ENCODE results near the gene DNAH1. TPM values are rescaled to one million over a fixed set of nuclear protein-coding genes. Genes with fewer than 3 reads are reported as not detected.

DNAH1 gene
- total and polyA plus RNA-seq, 2 experiments from 2014 or later = 0.81 to 4.0 TPM

DNA sequence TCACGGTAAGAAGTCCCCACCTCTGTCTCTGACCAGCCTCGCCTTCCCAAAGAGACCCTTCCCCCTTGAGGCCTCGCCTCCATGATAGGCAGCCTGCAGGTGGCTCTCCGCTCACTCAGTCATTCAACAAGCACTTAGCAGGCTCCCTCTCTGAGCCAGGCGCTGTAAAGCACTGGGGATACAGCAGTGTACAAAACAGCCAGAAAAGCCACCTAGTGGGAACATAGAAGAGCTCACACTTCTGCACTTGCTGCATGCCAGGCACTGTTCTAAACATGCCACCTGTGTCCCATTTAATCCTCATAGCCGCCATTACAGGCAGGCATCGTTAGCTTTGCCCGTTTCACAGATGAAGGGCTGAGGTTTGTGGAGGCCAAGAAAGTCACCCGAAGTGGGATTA is 72.8 kb downstream of the DNAH1 start:
- no peak for DNase-seq
- TF ChIP-seq EZH2phosphoT487 (IDR thresholded peaks at IDR 0.05; ENCODE audit: insufficient read depth, low read depth) (no peak), EZH2 (IDR thresholded peaks at IDR 0.05; ENCODE audit: insufficient read depth, poor library complexity, severe bottlenecking) (no peak)
- no peak overlapping the region for H3K4me2 ChIP-seq (ENCODE audit: unreplicated experiment)
- no peaks in the 10 kb centered on the region for H3K79me2 ChIP-seq (ENCODE audit: insufficient read depth)
- H3K4me3 ChIP-seq = no peak overlapping the region
- no peak overlapping the region for H2AFZ ChIP-seq
- H3K9me3 ChIP-seq (ENCODE audit: low read depth) = no peaks in the 10 kb centered on the region
- no peaks in the 10 kb centered on the region for H3K4me1 ChIP-seq (ENCODE audit: insufficient read depth)
- H3K36me3 ChIP-seq (ENCODE audit: low read depth) = no peaks in the 10 kb centered on the region
- no peaks in the 10 kb centered on the region for H4K20me1 ChIP-seq (ENCODE audit: insufficient read depth)
- H3K9ac ChIP-seq = no peak overlapping the region
- H3K9me2 ChIP-seq (ENCODE audit: insufficient read depth) = no peaks in the 10 kb centered on the region
- no peaks in the 10 kb centered on the region for H3F3A ChIP-seq (ENCODE audit: insufficient read depth)
- in situ Hi-C loops (cut with MboI) = no loop called here
- H3K27ac ChIP-seq = no peak overlapping the region
- 81 to 84% methylated on average over 9 of the region's 9 CpGs for whole genome bisulfite sequencing, 2 experiments (ENCODE audit: low coverage in 1 of 2, low lambda C conversion rate in 2 of 2, missing lambda C conversion rate in 2 of 2)
- no peaks in the 10 kb centered on the region for H3K27me3 ChIP-seq (replicated peaks; ENCODE audit: insufficient read depth)

DNA sequence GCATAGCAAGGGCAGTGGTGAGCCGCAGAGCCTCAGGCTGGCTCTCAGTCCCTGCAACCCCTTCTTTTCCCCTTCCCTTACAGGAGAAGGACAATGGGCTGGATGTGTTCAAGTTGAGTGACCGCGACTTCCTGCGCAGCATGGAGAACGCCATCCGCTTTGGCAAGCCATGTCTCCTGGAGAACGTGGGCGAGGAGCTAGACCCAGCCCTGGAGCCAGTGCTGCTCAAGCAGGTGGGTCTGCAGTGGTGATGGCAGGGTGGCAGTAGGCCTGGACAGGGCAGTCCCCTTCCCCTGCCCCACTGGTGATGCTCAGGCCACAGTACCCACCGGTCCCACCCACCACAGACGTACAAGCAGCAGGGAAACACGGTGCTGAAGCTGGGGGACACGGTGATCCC is 75.0 kb downstream of the DNAH1 start:
- no peak overlapping the region for H3K9ac ChIP-seq
- H2AFZ ChIP-seq = no peak overlapping the region
- no peak for DNase-seq
- H3K27ac ChIP-seq = no peak overlapping the region
- no peaks in the 10 kb centered on the region for H3K4me1 ChIP-seq (ENCODE audit: insufficient read depth)
- no peaks in the 10 kb centered on the region for H3K79me2 ChIP-seq (ENCODE audit: insufficient read depth)
- in situ Hi-C loops (cut with MboI) = no loop called here
- no peaks in the 10 kb centered on the region for H3K27me3 ChIP-seq (replicated peaks; ENCODE audit: insufficient read depth)
- H3K4me3 ChIP-seq = no peak overlapping the region
- 90 to 96% methylated on average over 12 of the region's 12 CpGs for WGBS, 2 experiments (ENCODE audit: low coverage in 1 of 2, low lambda C conversion rate in 2 of 2, missing lambda C conversion rate in 2 of 2)
- H3K9me3 ChIP-seq (ENCODE audit: low read depth) = no peaks in the 10 kb centered on the region
- no peaks in the 10 kb centered on the region for H4K20me1 ChIP-seq (ENCODE audit: insufficient read depth)
- no peaks in the 10 kb centered on the region for H3K36me3 ChIP-seq (ENCODE audit: low read depth)
- no peaks in the 10 kb centered on the region for H3K9me2 ChIP-seq (ENCODE audit: insufficient read depth)
- no peak for TF ChIP-seq EZH2phosphoT487 (IDR thresholded peaks at IDR 0.05; ENCODE audit: insufficient read depth, low read depth)
- no peak for TF ChIP-seq EZH2 (IDR thresholded peaks at IDR 0.05; ENCODE audit: insufficient read depth, poor library complexity, severe bottlenecking)
- H3F3A ChIP-seq (ENCODE audit: insufficient read depth) = no peaks in the 10 kb centered on the region
- no peak overlapping the region for H3K4me2 ChIP-seq (ENCODE audit: unreplicated experiment)

DNA sequence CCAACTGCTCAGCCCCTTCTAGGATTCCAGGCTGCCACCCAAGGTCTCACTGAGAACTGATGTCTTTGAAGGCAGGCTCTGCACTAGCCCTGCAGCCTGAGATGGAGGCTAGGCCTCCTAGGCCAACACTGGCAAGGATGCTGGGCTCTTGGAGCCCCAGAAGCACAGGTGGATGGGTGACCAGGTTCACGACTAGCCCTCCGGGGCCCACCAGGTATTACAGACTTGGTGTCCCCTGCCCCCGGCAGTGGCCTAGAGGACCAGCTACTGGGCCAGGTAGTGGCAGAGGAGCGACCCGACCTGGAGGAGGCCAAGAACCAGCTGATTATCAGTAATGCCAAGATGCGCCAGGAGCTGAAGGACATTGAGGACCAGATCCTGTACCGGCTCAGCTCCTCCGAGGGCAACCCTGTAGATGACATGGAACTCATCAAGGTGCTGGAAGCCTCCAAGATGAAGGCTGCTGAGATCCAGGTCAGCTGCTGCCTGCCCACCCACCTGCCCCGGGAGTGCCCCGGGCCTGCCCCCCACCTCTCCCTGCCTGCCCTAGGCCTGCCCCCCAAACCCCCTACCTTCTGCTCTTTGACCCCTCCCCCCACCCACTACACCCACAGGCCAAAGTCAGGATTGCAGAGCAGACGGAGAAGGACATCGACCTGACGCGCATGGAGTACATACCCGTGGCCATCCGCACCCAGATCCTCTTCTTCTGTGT is 76.3 kb downstream of the DNAH1 start:
- H3K36me3 ChIP-seq (ENCODE audit: low read depth) = no peaks in the 10 kb centered on the region
- no peak overlapping the region for H3K4me2 ChIP-seq (ENCODE audit: unreplicated experiment)
- H3K4me1 ChIP-seq (ENCODE audit: insufficient read depth) = no peaks in the 10 kb centered on the region
- no peak overlapping the region for H3K9ac ChIP-seq
- in situ Hi-C loops (cut with MboI) = no loop called here
- H3F3A ChIP-seq (ENCODE audit: insufficient read depth) = no peaks in the 10 kb centered on the region
- H2AFZ ChIP-seq = no peak overlapping the region
- H3K4me3 ChIP-seq = no peak overlapping the region
- no peaks in the 10 kb centered on the region for H4K20me1 ChIP-seq (ENCODE audit: insufficient read depth)
- no peak overlapping the region for H3K27ac ChIP-seq
- 90 to 93% methylated on average over 14 of the region's 16 CpGs for WGBS, 2 experiments (ENCODE audit: low coverage in 1 of 2, low lambda C conversion rate in 2 of 2, missing lambda C conversion rate in 2 of 2)
- no peak for DNase-seq
- H3K27me3 ChIP-seq (replicated peaks; ENCODE audit: insufficient read depth) = no peaks in the 10 kb centered on the region
- no peaks in the 10 kb centered on the region for H3K9me2 ChIP-seq (ENCODE audit: insufficient read depth)
- H3K9me3 ChIP-seq (ENCODE audit: low read depth) = no peaks in the 10 kb centered on the region
- TF ChIP-seq EZH2phosphoT487 (IDR thresholded peaks at IDR 0.05; ENCODE audit: insufficient read depth, low read depth) = no peak
- no peak for TF ChIP-seq EZH2 (IDR thresholded peaks at IDR 0.05; ENCODE audit: insufficient read depth, poor library complexity, severe bottlenecking)
- no peaks in the 10 kb centered on the region for H3K79me2 ChIP-seq (ENCODE audit: insufficient read depth)

DNA sequence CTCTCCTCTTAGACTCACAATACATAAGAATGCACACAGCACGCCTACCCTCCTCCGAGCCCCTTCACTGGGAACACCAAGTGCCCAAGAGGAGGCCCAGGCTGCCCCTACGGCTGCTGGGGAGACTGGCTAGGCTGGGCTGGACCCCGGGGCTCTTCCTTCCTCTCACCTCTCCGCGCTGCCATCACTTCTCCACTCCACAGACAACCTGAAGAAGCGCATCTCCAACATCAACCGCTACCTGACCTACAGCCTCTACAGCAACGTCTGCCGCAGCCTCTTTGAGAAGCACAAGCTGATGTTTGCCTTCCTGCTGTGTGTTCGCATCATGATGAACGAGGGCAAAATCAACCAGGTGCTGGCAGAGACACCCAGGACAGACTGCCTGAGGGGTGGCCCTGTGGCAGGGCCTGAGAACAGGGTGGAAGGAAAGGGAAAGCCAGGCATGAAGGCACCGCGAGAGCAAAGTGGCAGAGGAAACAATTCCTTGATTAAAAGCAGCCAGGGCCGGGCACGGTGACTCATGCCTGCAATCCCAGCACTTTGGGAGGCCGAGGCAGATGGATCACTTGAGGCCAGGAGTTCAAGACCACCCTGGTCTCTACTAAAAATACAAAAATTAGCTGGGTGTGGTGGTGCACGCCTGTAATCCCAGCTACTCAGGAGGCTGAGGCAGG is 77.2 kb downstream of the DNAH1 start:
- no peak overlapping the region for H2AFZ ChIP-seq
- 86 to 87% methylated on average over 18 of the region's 18 CpGs for WGBS, 2 experiments (ENCODE audit: low coverage in 1 of 2, low lambda C conversion rate in 2 of 2, missing lambda C conversion rate in 2 of 2)

More for the DNA sequence above, 77.2 kb downstream of the DNAH1 start:
- Histone ChIP-seq H4K20me1 (ENCODE audit: insufficient read depth) (no peaks in the 10 kb centered on the region), H3K79me2 (ENCODE audit: insufficient read depth) (no peaks in the 10 kb centered on the region), H3F3A (ENCODE audit: insufficient read depth) (no peaks in the 10 kb centered on the region), H3K9me3 (ENCODE audit: low read depth) (no peaks in the 10 kb centered on the region), H3K36me3 (ENCODE audit: low read depth) (no peaks in the 10 kb centered on the region), H3K27me3 (replicated peaks; ENCODE audit: insufficient read depth) (no peaks in the 10 kb centered on the region), H3K9me2 (ENCODE audit: insufficient read depth) (no peaks in the 10 kb centered on the region), H3K4me2 (ENCODE audit: unreplicated experiment) (no peak overlapping the region), H3K4me1 (ENCODE audit: insufficient read depth) (no peaks in the 10 kb centered on the region), H3K4me3 (no peak overlapping the region), H3K9ac (no peak overlapping the region), H3K27ac (no peak overlapping the region)
- DNase-seq = no peak
- in situ Hi-C loops (cut with MboI) = no loop called here
- TF ChIP-seq EZH2phosphoT487 (IDR thresholded peaks at IDR 0.05; ENCODE audit: insufficient read depth, low read depth) (no peak), EZH2 (IDR thresholded peaks at IDR 0.05; ENCODE audit: insufficient read depth, poor library complexity, severe bottlenecking) (no peak)
